GM18909 (cell line): Measurements from ENCODE around the gene ADGRL3.
"Not testable (repeated sequence)": the region's sequence is repeated elsewhere in the genome, so short reads cannot be mapped to it uniquely, and the experiment has no call there.

Experiments used
- ATAC-seq: cut with Tn5 transposase; IDR thresholded peaks from one replicate; pipeline ENCODE4 v1.9.1; 2021; ENCODE audit warnings: mild to moderate bottlenecking; ENCODE audit not compliant: unreplicated experiment, poor library complexity

Gene ADGRL3

DNA sequence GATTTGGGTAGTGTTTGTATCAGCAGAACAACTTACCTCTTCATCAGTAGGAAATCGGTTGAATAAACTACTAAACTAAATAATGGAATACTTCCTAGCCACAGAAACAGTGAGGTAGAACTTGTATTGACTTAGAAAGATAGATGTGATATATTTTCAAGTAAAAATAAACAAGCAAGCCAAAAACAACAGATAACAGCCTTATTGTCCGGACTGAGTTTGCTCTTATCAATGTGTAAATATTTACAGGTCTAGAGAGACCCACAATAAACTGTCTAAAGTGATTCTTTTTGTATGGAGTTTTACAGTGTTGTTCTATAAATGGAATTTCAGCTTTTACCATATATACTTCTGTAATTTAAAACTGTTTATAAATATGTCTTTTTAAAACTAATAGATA is 721.8 kb downstream of the ADGRL3 start:
- no peak for ATAC-seq

DNA sequence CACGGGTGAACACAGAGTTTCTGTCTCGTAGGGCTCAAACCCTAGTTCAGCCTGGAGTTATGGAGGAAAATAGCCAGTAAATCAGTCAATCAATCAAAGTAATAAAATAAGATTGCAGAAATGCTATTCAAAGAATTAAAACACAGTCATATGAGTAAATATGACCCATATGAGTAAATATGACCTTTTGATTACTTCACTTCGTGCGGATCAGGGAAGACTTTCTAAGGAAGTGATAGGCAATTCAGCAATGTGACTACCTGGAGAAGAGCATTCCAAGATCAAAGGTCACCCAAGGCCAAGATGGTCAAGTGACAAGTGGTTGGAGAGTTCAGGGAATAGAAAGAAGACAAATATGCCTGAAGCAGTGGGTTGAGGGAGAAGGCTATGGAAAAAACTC is 722.6 kb downstream of the ADGRL3 start:
- ATAC-seq, result no peak

DNA sequence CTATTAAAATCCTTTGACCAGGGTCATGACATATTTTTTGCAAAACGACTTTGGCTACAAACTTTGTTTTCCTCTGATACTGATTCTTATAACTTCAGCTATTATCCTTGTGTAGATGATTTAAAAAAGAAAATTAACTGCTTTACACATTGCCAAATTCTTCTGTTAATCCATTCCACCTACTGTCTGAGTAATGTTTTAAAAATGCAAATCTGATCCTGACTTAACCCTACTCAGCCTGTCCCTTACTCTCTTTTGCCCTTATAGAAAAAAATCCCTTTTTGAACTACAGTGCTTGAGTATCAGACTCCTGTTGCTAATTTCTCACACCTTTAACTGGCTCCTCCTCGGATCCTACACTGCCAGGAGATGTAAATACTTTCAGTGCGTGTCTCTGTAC is 723.1 kb downstream of the ADGRL3 start:
- no peak for ATAC-seq

DNA sequence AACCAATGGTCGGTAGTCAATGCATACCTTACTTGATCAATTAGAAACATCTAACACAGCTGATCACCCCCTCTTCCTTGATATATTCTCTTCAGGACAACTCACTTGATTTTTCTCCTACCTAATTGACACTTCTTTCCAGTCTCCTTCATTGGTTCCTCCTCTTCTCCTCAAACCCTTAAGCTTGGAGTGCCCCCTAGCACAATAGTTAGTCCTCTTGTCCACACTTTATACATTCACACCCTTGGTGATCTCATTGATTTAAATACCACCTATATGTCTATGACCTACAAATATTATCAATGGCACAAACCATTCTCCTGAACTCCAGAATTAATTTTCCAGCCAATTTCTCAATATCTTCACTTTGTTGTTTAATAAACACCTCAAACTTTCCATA is 724.0 kb downstream of the ADGRL3 start:
- ATAC-seq, result no peak

DNA sequence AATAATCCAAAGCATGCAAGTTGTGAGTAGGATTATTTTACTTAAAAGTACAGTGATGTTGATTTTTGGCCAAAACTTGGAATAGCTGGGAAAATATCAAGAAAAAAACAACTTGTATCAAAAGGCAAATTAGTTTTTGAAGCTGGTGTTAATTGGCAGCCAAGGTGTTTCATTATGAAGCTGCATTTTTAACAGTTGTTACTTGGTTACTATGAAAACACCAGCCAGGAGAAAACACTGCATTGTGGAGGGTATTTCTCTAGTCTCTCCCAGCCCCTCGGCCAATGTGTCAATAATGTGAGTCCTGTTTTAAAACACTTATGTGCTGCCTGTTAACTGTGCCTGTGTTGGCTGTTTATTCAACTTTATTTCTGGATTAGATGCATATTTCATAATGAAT is 733.4 kb downstream of the ADGRL3 start:
- no peak for ATAC-seq

DNA sequence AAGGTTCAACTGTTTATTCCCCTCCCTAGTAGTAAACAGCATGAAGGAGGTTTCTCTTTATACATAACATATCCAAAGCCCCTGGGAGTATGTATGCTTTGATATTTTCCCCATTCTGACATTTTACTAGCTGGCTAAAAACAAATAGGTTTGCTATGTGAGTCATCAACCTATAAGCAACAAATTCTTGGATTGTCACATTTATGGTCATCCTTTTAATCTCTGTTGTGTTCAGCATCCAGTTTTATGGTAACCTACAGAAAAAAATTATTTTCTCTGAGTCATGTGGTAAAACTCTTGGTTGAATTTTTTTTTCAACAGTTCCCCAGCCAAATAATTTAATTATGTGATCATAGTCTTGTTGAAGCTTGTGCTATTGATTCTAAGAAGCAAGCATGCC is 734.1 kb downstream of the ADGRL3 start:
- ATAC-seq, result no peak

DNA sequence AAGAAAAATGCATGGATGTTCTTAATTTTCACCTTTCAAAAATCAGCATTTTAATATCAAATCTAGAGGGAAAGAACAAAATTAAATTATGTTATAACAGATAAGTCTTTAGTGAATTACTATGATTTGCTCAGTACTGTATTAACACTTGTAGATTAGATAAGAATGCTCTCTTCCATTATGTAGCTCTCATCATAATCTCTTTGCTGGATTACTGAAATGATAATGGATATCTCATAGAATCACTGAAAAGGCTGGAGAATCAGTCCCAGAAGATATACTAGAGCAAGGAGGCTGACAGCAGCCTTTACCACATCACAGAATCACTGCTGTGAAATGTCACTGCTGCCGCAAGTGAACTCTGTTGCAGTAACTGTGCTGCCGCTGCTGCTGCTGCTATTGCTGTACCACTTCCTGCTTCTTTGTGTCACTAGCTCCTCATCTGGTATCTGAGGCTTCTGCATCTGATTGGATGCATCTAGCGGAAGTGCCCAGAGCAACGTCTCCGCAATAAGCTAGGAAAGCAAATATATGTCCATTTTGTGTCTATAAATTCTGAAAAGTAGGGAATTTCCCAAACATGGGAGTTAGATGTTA is 738.2 kb downstream of the ADGRL3 start:
- ATAC-seq, result no peak

DNA sequence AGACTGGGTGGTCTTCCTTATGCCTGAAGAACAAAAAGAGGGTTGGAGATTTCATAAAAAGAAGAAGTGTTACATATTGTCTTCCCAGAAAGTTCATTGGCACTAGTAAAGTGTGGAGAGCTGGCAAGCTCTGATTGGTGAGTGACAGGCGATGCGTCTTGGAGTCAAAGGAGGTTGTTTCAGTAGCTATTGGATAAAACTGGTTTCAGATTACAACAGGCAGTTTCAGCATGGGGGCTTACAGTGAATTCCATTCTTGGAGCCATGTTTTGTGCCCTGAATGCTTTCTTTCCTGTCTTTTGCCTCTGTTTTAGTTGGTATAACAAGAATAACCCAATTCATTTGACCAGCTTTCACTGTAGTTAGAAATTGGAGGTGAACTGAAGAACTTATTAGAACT is 750.5 kb downstream of the ADGRL3 start:
- ATAC-seq, result no peak

DNA sequence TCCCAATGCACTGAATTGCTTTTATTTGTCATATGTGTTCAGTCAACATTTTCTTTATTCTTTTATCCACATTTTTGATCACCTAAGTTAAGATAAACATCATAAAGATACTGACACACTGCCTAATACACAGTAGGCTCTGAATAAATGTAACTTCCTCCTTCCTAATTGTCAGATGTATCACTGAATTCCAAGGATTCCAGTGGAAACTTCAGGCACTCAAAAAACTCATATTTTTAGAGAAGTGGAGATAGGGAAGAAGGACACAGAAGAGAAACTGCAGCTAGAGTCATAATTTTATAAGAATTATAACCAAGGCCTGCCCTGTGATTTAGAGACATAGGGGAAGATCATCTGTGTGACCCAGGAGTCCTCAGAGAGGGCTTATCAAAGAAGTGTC is 753.3 kb downstream of the ADGRL3 start:
- ATAC-seq, result no peak

DNA sequence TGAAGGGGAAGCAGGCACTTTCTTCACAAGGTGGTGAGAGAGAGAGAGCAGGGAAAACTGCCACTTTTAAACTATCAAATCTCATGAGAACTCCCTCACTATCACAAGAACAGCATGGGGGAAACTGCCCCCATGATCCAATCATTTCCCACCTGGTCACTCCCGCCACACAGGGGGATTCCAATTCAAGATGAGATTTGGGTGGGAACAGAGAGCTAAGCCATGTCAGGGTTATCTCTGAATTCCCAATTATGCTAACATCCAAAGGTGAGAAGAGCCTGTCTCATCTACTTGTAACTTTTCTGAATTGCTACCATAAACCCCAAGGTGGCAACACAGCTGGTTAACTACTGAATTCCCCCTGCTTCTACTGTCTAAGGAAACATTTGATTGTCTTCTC is 758.5 kb downstream of the ADGRL3 start:
- ATAC-seq, result no peak

DNA sequence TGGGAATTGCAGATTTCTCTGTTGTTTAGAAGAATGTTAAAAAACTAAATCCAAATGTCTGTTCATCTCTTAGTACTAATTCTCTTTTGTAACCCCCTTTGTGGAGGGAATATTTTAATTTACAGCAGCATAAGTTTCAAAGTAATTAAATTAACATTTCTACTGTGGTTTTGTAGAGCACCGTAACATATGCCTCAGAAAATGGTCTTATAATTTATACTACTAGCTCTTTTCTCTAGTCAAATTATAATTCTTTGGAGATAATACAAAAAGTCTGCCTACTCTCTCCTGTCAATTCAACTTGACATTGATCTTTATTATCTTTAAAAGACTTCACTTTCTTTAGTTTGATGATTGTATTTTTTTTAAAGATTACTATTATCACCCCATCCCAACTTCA is 759.0 kb downstream of the ADGRL3 start:
- ATAC-seq, result no peak

DNA sequence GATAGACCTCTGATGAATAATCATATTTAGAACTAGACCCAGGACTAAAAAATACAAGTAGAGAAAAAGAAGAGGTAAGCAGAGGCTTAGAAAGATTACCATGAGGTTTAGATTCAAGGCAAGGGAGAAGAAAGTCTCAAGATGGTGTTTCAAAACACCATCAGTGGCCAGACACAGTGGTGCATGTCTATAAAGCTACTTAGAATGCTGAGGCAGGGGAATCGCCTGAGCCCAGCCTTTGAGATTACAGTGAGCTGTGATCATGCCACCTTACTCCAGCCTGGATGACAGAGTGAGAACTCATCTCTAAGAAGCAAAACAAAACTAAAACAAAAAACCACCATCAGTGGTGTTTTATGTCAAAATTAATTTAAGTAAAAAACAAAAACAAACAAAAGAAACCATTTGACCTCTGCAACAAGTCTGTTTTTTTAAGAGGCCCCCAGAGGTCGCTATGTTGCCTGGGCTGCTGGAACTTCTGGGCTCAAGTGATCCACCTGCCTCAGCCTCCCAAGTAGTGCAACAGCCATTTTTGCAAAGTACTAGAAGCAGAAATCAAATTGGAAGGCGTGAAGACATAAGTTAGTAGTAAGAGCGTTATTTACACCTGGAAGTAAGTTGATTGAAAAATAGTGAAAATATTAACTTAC is 784.3 kb downstream of the ADGRL3 start:
- ATAC-seq, result no peak

DNA sequence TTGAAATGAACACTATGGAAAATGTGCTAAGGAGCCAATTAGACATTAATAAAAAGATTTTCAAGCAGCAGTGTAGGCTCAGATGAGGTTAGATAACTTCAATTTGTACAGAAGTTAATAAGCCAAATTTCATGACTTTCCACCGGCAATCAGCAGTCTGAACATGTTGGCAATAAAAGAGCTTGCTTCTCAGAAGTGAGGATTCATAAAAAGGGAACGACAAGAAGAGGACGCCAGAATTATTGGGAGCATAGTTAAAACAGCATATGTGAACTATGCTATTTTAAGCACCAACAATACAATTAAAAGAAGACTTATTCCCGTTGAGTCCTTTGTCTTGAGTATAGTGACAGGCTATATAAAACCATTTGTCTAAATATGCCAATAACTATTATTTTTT is 785.3 kb downstream of the ADGRL3 start:
- no peak for ATAC-seq

DNA sequence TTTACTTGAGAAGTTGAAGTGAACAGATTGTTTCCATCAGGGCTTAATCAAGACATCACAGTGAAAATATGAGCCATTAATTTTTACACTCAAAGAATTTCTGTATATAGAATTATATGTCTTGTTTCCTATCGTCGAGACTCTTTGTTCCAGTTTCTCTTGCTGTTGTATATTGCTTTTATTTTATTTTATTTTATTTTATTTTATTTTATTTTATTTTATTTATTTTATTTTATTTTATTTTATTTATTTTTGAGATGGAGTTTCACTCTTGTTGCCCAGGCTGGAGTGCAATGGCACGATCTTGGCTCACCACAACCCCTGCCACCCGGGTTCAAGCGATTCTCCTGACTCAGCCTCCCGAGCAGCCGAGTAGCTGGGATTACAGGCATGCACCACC is 786.8 kb downstream of the ADGRL3 start:
- ATAC-seq, result not testable (repeated sequence)

DNA sequence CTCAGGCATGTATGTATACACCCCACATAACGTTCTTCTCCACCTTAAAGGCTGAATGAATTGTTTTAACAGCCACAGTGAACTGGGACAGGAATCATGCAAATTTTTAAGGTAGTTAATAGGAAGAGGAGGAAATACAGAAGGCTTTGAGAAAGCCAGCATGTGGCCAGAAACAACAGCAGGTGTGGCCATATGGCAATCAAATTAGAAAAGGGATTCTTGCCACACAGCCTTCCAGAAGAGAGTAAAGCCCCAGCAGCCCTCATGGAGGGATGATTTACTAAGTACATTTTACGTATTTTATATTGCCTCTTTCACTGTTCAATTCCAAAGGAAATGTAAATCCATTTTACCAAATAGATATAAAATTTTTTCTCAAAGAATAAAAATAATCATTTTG is 792.2 kb downstream of the ADGRL3 start:
- no peak for ATAC-seq

DNA sequence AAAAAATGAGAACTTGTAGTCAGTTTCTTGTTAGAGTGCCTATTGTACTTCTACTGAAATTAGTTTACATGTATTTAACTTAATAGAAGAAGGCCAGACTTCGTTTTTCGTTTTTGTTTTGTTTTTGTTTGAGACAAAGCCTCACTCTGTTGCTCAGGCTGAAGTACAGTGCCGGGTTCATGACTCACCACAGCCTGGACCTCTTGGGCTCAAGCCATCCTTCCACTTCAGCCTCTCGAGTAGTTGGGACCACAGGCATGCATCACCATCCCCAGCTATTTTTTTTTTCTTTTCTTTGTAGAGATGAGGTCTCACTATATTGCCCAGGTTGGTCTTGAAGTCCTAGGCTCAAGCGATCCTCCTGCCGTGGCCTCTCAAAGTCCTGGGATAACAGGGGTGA is 793.9 kb downstream of the ADGRL3 start:
- no peak for ATAC-seq

DNA sequence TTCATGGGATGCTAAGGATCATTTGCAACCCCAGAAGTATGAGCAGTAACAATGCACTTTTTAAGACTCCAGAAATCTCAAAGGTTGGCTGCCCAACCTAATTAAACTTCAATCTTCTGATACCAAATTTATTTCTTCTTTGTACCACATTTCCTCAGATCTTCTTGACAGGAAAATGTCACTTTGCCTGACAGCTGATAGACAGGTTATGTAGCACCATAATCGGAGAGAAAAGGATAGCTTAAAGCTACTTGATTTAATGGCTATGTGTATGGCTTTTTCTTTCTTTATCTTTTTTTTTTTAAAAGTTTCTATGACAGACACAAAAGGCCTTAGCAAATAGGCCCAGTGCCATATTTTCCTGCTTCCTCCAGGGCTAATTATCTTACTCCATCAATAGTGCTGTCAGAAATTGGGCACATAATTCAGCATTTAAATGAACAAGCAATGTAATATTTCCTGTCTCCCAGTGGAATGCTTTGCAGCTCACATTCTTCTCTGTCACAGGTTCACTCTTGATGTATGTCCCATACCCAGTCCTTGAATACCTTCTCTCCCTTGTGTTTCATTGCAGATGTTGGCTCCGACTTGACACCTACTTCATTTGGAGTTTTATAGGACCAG is 795.7 kb downstream of the ADGRL3 start:
- no peak for ATAC-seq

DNA sequence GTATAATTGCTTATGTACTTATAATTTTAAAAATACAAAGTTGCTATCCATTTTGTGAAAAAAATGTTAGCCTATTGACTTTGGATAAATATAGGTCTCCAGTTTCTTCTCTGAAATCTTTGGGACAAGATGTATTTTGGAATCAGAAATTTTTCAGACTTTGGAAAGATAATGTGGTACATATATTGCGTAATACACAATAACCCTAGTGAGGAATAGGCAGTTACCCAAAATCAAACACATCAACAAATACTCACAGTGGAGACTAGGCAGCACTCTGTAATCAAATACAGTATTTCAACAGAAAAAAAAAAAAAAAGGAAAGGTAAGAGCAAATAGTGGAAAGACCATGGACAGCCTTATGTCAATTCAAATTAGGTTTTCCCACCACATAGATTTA is 796.8 kb downstream of the ADGRL3 start:
- no peak for ATAC-seq

DNA sequence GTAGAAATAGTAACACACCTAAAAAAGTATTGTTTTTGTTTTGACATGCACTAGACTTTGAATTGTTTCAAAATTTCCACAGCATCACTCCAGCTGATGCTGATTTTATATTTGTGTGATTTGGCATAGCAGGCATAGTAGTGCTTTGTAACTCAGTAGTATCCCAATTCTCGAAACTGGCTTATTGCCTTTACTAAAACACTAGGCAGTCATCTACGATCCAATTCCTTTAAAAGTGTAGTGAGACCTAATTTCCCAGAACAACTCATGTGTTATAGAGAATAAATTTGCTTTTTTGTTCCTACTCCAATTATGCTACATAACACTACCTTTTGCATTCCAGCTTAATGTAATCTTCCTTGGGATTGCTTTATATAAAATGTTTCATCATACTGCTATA is 797.7 kb downstream of the ADGRL3 start:
- no peak for ATAC-seq

DNA sequence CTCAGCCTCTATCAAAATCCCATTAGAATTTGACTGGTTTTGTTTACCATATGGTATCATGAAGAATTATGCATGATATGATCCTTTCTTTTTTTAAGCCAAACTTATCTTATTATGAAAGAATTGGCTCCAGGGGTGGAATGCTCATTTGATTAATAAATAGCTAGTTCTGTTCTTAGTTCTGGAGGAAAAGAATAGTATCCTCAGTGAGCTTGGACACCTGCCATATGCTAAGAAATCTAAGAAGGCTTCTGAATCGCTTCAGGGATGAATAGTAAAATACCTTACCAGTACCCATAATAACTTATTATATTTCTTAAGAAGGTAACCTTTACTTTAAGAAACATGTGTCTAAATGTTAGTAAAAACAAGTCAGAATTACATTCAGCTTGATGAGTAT is 803.6 kb downstream of the ADGRL3 start:
- ATAC-seq, result no peak

DNA sequence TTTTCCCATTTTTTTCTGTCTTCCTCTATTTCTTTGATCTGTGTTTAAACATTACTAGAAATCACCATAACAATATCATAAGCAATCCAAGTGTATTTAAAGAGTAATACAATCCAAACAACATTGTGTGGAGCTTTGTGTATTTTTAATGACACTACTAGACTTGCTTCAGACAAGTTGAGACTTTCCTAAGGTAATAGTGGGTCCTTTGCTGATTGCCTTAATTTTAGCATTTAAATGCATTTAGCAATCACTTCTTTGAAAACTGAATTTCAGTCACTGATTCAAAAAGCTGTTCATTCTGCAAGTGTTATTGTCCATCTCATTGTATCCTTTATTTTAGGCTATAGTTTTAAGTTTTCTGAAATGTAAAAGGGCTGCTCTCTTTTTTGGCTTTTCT is 804.8 kb downstream of the ADGRL3 start:
- no peak for ATAC-seq

DNA sequence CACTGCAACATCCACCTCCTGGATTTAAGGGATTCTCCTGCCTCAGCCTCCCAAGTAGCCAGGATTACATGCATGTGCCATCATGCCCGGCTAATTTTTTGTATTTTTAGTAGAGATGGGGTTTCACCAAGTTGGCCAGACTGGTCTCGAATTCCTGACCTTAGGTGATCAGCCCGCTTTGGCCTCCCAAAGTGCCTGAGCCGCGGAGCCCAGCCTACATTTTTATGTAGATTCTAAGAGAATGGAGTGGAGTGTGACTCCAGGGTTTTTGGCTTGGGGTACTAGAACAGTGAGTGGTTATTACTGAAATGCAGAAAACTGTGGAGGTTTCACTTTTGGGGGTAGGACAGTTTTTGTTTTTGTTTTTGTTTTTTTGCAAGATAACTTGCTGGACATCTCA is 806.0 kb downstream of the ADGRL3 start:
- ATAC-seq, result no peak
